ENCODE measurements around the gene SLC66A2. TPM values are rescaled to one million over a fixed set of nuclear protein-coding genes. Genes with fewer than 3 reads are reported as not detected.

Gene SLC66A2
- total RNA-seq, 4 donors from 2014 or later = 56.5 to 183 (median 92.9) TPM

DNA sequence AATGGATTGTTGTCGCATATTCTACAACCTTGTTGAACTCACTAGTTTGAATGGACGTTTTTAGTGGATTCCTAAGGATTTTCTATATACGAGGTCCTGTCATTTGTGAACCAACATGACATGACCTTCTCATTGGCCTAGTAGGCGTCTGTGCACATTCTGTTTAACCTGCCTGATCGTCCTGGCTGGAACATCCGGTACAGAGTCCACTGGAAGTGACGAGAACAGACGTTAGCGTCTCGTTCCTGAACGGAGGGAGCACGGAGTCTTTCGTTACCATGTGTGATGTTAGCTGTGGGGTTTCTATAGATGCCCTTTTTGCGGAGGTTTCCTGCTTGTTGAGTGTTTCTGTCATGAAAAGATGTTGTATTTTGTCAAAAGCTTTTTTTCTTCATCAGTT lies 61.9 kb downstream of the SLC66A2 start:
- H3K4me1 ChIP-seq = no peaks in the 10 kb centered on the region
- TF ChIP-seq POLR2AphosphoS5 (IDR thresholded peaks at IDR 0.05) = no peak
- TF ChIP-seq EP300 (IDR thresholded peaks at IDR 0.05; ENCODE audit: low read depth) = no peak
- intact Hi-C loops (cut with DNase I; ENCODE audit: low total_unique reads) (no loop called here), in situ Hi-C loops (cut with MboI; ENCODE audit: low pct_ligation_motif_present in 1 of 4, low pct_unique_long_range_greater_than_20kb in 1 of 4, low sequenced_read_pairs in 3 of 4) (no loop called here)
- H3K4me3 ChIP-seq = no peak overlapping the region
- H3K27ac ChIP-seq = no peak overlapping the region
- no peaks in the 10 kb centered on the region for H3K27me3 ChIP-seq
- DNase-seq = no peak
- 89 to 94% methylated on average over 11 to 14 of the region's 14 CpGs for WGBS, 2 donors (ENCODE audit: low coverage in 1 of 2)
- no peaks in the 10 kb centered on the region for H3K36me3 ChIP-seq
- peaks cover 49 to 50% of the 10 kb centered on the region in 2 donors for H3K9me3 ChIP-seq

DNA sequence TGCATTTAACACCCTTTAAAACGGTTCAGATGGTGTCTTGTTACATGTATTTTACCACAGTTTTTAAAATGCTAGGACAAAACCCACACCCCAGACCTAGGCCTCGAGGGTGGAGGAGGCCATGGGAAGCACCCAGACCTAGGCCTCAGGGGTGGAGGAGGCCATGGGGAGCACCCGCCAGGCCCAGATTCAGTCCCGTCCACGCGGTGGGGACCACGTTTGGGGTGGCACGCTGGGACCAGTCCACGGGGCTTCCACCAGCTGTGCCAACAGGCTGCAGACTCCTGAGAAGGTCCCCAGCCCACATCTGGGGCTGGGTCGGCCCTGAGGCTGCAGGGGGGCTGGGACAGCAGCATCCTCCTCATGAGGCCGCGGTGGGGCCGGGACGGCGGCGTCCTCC lies 63.4 kb downstream of the SLC66A2 start:
- no peaks in the 10 kb centered on the region for H3K36me3 ChIP-seq
- H3K27me3 ChIP-seq = no peaks in the 10 kb centered on the region
- H3K4me3 ChIP-seq = no peak overlapping the region
- in situ Hi-C loops (cut with MboI; ENCODE audit: low pct_ligation_motif_present in 1 of 4, low pct_unique_long_range_greater_than_20kb in 1 of 4, low sequenced_read_pairs in 3 of 4) = no loop called here
- no peak for DNase-seq
- WGBS, 2 donors (ENCODE audit: low coverage in 1 of 2) = 86% methylated on average over 9 of the region's 16 CpGs; no CpG with 5 or more reads in 1 of the 2 donors
- H3K4me1 ChIP-seq = no peaks in the 10 kb centered on the region
- no peak overlapping the region for H3K27ac ChIP-seq
- intact Hi-C loops (cut with DNase I; ENCODE audit: low total_unique reads) = no loop called here
- no peak for TF ChIP-seq POLR2A (IDR thresholded peaks at IDR 0.05)
- TF ChIP-seq EP300 (IDR thresholded peaks at IDR 0.05; ENCODE audit: low read depth) = no peak
- TF ChIP-seq, protein P1, sequence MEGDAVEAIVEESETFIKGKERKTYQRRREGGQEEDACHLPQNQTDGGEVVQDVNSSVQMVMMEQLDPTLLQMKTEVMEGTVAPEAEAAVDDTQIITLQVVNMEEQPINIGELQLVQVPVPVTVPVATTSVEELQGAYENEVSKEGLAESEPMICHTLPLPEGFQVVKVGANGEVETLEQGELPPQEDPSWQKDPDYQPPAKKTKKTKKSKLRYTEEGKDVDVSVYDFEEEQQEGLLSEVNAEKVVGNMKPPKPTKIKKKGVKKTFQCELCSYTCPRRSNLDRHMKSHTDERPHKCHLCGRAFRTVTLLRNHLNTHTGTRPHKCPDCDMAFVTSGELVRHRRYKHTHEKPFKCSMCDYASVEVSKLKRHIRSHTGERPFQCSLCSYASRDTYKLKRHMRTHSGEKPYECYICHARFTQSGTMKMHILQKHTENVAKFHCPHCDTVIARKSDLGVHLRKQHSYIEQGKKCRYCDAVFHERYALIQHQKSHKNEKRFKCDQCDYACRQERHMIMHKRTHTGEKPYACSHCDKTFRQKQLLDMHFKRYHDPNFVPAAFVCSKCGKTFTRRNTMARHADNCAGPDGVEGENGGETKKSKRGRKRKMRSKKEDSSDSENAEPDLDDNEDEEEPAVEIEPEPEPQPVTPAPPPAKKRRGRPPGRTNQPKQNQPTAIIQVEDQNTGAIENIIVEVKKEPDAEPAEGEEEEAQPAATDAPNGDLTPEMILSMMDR (IDR thresholded peaks at IDR 0.05) = no peak
- TF ChIP-seq POLR2AphosphoS5 (IDR thresholded peaks at IDR 0.05) = no peak
- peaks cover 39 to 40% of the 10 kb centered on the region in 2 donors for H3K9me3 ChIP-seq

DNA sequence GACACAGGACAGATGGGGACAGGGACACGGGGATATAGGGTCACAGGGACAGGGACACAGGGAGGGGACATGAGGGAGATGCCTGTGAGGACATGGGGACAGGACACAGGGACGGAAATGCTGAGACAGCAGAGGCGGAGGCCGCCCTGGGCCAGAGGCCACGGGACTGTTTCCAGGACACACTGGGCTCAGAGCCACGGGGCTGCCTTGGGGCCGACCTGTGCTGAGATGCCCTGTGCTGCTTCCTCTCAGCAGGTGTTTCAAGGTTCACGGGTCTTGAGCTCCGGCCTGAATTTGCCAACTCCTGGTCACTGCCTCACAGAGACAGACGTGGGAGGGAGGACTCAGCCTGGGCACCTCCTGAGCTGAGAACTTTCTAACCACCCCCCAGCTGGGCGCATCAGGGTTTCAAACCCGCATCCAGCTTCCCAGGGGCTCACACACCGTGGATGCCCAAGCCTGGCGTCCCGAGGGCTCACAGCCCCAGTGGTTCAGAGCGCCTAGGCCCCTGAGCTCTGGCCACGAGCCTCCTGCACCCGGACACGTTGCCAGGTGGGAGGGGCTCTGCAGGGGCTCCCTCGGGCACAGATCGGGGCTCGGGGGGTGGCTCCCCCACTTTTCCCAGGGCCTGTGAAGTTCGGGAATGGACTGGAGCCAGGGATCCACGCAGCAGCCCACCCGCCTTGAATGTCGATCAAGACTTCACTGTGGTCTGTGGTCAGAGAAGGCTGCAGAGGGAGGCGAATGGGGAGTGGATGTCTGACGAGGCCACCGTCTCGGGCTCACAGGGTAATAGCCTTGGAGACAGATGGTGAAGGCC lies 64.1 kb downstream of the SLC66A2 start:
- Histone ChIP-seq H3K9me3 (peaks cover 38 to 39% of the 10 kb centered on the region in 2 donors), H3K27me3 (no peaks in the 10 kb centered on the region), H3K27ac (no peak overlapping the region), H3K36me3 (no peaks in the 10 kb centered on the region), H3K4me3 (no peak overlapping the region), H3K4me1 (no peaks in the 10 kb centered on the region)
- 89 to 96% methylated on average over 5 to 30 of the region's 30 CpGs for WGBS, 2 donors (ENCODE audit: low coverage in 1 of 2)
- intact Hi-C loops (cut with DNase I; ENCODE audit: low total_unique reads) (no loop called here), in situ Hi-C loops (cut with MboI; ENCODE audit: low pct_ligation_motif_present in 1 of 4, low pct_unique_long_range_greater_than_20kb in 1 of 4, low sequenced_read_pairs in 3 of 4) (no loop called here)
- TF ChIP-seq POLR2AphosphoS5 (IDR thresholded peaks at IDR 0.05) (no peak), EP300 (IDR thresholded peaks at IDR 0.05; ENCODE audit: low read depth) (no peak), POLR2A (IDR thresholded peaks at IDR 0.05) (no peak)
- TF ChIP-seq, protein P1 (IDR thresholded peaks at IDR 0.05) = no peak
- no peak for DNase-seq

DNA sequence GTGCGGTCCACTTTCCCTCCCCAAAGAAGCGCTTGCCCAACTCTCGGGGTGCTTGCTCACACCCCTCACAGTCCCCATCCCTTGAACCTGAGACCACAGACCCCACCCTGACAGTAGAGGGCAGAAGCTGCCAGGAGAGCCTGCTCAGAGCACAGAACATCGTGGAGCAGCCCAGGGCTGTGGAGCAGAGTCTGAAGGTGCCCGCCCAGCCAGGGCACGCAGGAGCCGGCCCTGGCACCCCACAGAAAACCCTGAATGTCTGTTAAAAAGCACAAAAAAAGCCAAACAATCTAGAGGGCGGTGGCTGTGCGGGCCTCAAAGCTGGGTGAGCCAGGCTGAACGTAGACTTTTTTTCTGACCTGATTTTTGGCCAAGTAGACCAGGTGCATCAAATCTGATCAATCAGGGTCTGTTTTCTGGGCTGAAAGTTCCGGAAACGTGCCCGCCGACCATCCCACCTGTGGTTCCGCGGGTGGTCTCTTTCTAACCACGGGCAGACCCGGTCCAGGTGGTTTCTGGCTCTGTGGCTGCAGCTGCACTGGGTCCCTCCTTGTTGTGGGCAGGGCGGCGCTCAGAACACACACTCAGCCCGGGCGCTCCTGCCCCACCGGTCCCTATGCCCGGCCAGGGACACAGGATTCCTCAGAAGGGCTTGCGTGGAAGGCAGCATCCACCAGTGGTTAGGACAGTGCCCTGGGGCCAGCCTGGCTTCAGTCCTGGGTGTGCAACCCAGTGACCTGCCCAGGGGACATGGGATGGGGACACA lies 66.3 kb downstream of the SLC66A2 start:
- intact Hi-C loops (cut with DNase I; ENCODE audit: low total_unique reads) = no loop called here
- Histone ChIP-seq H3K4me3 (no peak overlapping the region), H3K4me1 (no peaks in the 10 kb centered on the region), H3K27ac (no peak overlapping the region), H3K36me3 (no peaks in the 10 kb centered on the region), H3K9me3 (peaks cover 17 to 21% of the 10 kb centered on the region in 2 donors), H3K27me3 (no peaks in the 10 kb centered on the region)
- WGBS, 2 donors (ENCODE audit: low coverage in 1 of 2) = 85% methylated on average over 23 of the region's 25 CpGs; no CpG with 5 or more reads in 1 of the 2 donors
- in situ Hi-C loops (cut with MboI; ENCODE audit: low pct_ligation_motif_present in 1 of 4, low pct_unique_long_range_greater_than_20kb in 1 of 4, low sequenced_read_pairs in 3 of 4) = no loop called here
- DNase-seq = no peak
- no peak for TF ChIP-seq POLR2A (IDR thresholded peaks at IDR 0.05)
- no peak for TF ChIP-seq POLR2AphosphoS5 (IDR thresholded peaks at IDR 0.05)
- TF ChIP-seq, protein P1 (IDR thresholded peaks at IDR 0.05) = no peak
- no peak for TF ChIP-seq EP300 (IDR thresholded peaks at IDR 0.05; ENCODE audit: low read depth)

All from transverse colon (tissue), 4 donors.